HFFc6 (cell line): ENCODE data around the gene AFF2. TPM values are rescaled to one million over a fixed set of nuclear protein-coding genes. Genes with fewer than 3 reads are reported as not detected.
"Not testable (repeated sequence)": the region's sequence is repeated elsewhere in the genome, so short reads cannot be mapped to it uniquely, and the experiment has no call there.

Source experiments
- DNase-seq: peaks from one replicate; pipeline ENCODE4 v3.0.0-alpha.2; 2018
- H3K27ac Mint-ChIP-seq: 2 replicates; pipeline ENCODE4 v1.8.0; 2020; ENCODE audit warnings: mild to moderate bottlenecking, mixed read lengths
- H3K27me3 Mint-ChIP-seq: 2 replicates; pipeline ENCODE4 v1.8.0; 2021; ENCODE audit warnings: mild to moderate bottlenecking, moderate library complexity, mixed read lengths; ENCODE audit not compliant: insufficient read depth
- H3K36me3 Mint-ChIP-seq: 2 replicates; pipeline ENCODE4 v1.8.0; 2021; ENCODE audit warnings: low read depth, mixed read lengths
- H3K4me1 Mint-ChIP-seq: 2 replicates; pipeline ENCODE4 v1.8.0; 2020; ENCODE audit warnings: low read depth, mixed read lengths
- H3K4me3 Mint-ChIP-seq: 2 replicates; pipeline ENCODE4 v1.8.0; 2020; ENCODE audit warnings: mild to moderate bottlenecking, moderate library complexity, mixed read lengths
- H3K9me3 Mint-ChIP-seq: 2 replicates; pipeline ENCODE4 v1.8.0; 2020; ENCODE audit warnings: mild to moderate bottlenecking, mixed read lengths
- CTCF ChIP-seq: fragments of 200-600 bp; sonication (generic); IDR thresholded peaks from 2 replicates; pipeline ENCODE4 v1.5.0; 2021; ENCODE audit warnings: antibody characterized with exemption, mild to moderate bottlenecking
- total RNA-seq, 6 experiments: library from RNA; stranded (reverse); fragmentation: NEBNext Ultra II Directional; extraction: Animal tissue kit (Norgen Biotek cat#: 25700); gene quantifications; 2 replicates in 1 of 6; 3 replicates in 5 of 6; pipeline ENCODE4 v1.2.3, GENCODE V29; 2021

Gene AFF2
- total RNA-seq, 6 experiments from 2014 or later: not detected

- H3K27ac Mint-ChIP-seq: no peak overlapping the region
- peaks cover 16% of the 10 kb centered on the region for H3K9me3 Mint-ChIP-seq
- H3K4me1 Mint-ChIP-seq: no peaks in the 10 kb centered on the region
- no peak for TF ChIP-seq CTCF
- H3K27me3 Mint-ChIP-seq: peaks cover 1% of the 10 kb centered on the region; the same call in 1 of the 2 replicates
- no peak overlapping the region for H3K4me3 Mint-ChIP-seq
- no peaks in the 10 kb centered on the region for H3K36me3 Mint-ChIP-seq
- DNase-seq: no peak
Observed at GRCh38 chrX:148905400-148905799, 405.0 kb downstream of the AFF2 start.

DNA sequence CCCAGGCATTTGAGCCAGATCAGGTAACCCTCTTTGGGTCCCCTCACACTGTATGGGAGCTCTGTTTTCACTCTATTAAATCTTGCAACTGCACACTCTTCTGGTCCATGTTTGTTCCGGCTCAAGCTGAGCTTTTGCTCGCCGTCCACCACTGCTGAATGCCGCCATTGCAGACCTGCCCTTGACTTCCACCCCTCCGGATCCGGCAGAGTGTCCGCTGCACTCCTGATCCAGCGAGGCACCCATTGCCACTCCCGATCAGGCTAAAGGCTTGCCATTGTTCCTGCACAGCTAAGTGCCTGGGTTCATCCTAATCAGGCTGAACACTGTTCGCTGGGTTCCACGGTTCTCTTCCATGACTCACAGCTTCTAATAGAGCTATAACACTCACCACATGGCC lies 406.2 kb downstream of the AFF2 start:
- H3K9me3 Mint-ChIP-seq: peaks cover 16% of the 10 kb centered on the region
- not testable (repeated sequence) for H3K27ac Mint-ChIP-seq, H3K36me3 Mint-ChIP-seq, DNase-seq, H3K4me3 Mint-ChIP-seq, H3K4me1 Mint-ChIP-seq, H3K27me3 Mint-ChIP-seq

DNA sequence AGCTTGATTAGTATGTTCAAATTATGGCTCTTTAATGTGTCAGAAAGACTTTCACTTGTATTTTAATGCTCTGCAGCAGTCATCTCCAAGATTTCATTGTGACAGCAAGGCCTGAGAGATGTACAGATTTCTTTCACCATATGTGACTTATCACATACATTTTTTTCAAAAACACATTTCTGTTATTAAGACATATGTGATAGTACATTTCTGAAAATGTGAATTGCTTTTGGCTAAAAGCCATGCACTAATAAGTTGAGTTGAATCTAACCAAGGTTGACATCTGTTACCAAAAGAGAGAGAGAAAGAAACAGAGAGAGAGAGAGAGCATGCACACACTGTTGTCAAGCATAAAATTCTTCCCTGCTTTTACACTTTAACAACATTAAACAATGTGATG lies 409.3 kb downstream of the AFF2 start:
- Mint-ChIP-seq H3K27me3 (peaks cover 1% of the 10 kb centered on the region; the same call in 1 of the 2 replicates), H3K9me3 (peaks cover 16% of the 10 kb centered on the region), H3K4me1 (no peaks in the 10 kb centered on the region), H3K4me3 (no peak overlapping the region), H3K36me3 (no peaks in the 10 kb centered on the region), H3K27ac (no peak overlapping the region)
- TF ChIP-seq CTCF: no peak
- no peak for DNase-seq

DNA sequence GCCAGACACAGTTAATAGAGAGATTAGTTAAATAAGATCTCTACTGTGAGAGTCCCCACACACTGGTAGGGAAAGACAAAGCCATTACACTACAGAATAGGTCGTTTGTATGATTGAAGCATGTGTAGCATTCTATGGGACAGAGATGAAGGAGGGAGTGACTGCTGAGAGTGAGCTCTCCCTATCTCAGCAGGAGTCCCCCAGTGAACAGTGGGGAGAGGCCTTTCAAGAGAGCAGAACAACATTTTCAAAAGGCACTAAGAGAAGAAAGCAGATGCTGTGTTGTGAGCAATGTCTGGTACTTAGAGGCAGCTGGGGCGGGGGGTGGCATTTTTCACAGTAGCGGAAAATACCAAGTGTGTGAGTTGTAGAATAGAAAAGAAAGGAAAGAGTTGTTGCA lies 413.6 kb downstream of the AFF2 start:
- no peak for DNase-seq
- no peak overlapping the region for H3K27ac Mint-ChIP-seq
- H3K4me1 Mint-ChIP-seq: no peaks in the 10 kb centered on the region

DNA sequence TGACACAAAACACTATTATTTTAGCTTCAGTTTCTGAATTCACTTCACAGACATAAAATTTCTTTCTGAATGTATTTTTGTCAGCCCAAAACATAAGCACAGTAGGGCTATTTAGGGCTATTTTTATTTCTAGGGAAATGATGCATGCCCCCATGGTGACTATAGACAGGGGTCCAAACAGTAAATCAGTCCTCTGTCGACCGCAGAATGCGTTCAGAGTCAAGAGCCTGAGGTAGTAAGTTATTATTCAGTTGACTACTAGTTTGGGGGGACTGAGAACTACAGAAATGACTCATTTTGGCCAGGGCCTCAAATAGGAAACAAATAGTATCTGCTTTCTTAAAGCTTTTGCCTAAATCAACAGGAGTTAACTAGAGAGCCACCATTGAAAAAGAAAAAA lies 414.4 kb downstream of the AFF2 start:
- Mint-ChIP-seq H3K4me3 (no peak overlapping the region), H3K36me3 (no peaks in the 10 kb centered on the region), H3K27me3 (peaks cover 1% of the 10 kb centered on the region; the same call in 1 of the 2 replicates), H3K9me3 (peaks cover 4% of the 10 kb centered on the region), H3K4me1 (no peaks in the 10 kb centered on the region), H3K27ac (no peak overlapping the region)
- DNase-seq: no peak
- TF ChIP-seq CTCF: no peak

More for the DNA sequence above, 413.6 kb downstream of the AFF2 start:
- Mint-ChIP-seq H3K4me3 (no peak overlapping the region), H3K36me3 (no peaks in the 10 kb centered on the region), H3K9me3 (peaks cover 7% of the 10 kb centered on the region), H3K27me3 (peaks cover 1% of the 10 kb centered on the region; the same call in 1 of the 2 replicates)
- no peak for TF ChIP-seq CTCF

- no peak for TF ChIP-seq CTCF
- H3K4me1 Mint-ChIP-seq: no peaks in the 10 kb centered on the region
- no peaks in the 10 kb centered on the region for H3K27me3 Mint-ChIP-seq
- H3K27ac Mint-ChIP-seq: no peak overlapping the region
- no peak for DNase-seq
- H3K4me3 Mint-ChIP-seq: no peak overlapping the region
- H3K36me3 Mint-ChIP-seq: no peaks in the 10 kb centered on the region
- H3K9me3 Mint-ChIP-seq: no peaks in the 10 kb centered on the region; the same call in 1 of the 2 replicates
Observed at GRCh38 chrX:148915474-148915873, 415.1 kb downstream of the AFF2 start.
